Peyer's patch (tissue), 4 donors: ENCODE results near the gene IRX5.

Experiments used
- POLR2A ChIP-seq, 2 donors: fragments of 450-650 bp; IDR thresholded peaks; one replicate each; pipeline ENCODE4 v1.5.1; 2017; ENCODE audit warnings: antibody characterized with exemption in 2 of 2, mild to moderate bottlenecking in 2 of 2, moderate library complexity in 2 of 2
- TF ChIP-seq, protein P1 (sequence below), 6 experiments: fragments of 450-650 bp in 4 of 6; fragments of 200-600 bp in 2 of 6; sonication (generic) in 1 of 6; IDR thresholded peaks; one replicate each; pipeline ENCODE4 v1.5.1; 2017 to 2019; ENCODE audit warnings: antibody characterized with exemption in 6 of 6, mild to moderate bottlenecking in 3 of 6, moderate library complexity in 1 of 6

DNA sequence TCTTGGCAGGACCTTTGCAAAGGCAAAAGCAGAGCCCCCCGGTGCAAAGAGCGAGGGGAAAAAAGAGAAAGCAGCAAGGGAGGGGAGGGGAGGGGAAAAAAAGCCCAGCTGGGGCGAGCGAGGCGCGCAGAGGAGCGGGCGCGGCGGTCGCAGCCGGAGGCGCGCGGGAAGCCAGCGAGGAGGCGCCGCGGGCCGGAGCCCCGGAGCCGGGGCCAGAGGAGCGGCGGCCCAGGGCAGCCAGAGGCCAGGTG, 129 bp downstream of the IRX5 start:
- TF ChIP-seq, protein P1, sequence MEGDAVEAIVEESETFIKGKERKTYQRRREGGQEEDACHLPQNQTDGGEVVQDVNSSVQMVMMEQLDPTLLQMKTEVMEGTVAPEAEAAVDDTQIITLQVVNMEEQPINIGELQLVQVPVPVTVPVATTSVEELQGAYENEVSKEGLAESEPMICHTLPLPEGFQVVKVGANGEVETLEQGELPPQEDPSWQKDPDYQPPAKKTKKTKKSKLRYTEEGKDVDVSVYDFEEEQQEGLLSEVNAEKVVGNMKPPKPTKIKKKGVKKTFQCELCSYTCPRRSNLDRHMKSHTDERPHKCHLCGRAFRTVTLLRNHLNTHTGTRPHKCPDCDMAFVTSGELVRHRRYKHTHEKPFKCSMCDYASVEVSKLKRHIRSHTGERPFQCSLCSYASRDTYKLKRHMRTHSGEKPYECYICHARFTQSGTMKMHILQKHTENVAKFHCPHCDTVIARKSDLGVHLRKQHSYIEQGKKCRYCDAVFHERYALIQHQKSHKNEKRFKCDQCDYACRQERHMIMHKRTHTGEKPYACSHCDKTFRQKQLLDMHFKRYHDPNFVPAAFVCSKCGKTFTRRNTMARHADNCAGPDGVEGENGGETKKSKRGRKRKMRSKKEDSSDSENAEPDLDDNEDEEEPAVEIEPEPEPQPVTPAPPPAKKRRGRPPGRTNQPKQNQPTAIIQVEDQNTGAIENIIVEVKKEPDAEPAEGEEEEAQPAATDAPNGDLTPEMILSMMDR (IDR thresholded peaks at IDR 0.05), result no peak
- TF ChIP-seq POLR2A (IDR thresholded peaks at IDR 0.05), result no peak
